HG03442 (cell line): ENCODE data around the gene PARN.

Experiments
- ATAC-seq: cut with Tn5 transposase; IDR thresholded peaks from one replicate; pipeline ENCODE4 v1.9.1; 2021; ENCODE audit warnings: mild to moderate bottlenecking, moderate library complexity; ENCODE audit not compliant: unreplicated experiment

PARN gene

DNA sequence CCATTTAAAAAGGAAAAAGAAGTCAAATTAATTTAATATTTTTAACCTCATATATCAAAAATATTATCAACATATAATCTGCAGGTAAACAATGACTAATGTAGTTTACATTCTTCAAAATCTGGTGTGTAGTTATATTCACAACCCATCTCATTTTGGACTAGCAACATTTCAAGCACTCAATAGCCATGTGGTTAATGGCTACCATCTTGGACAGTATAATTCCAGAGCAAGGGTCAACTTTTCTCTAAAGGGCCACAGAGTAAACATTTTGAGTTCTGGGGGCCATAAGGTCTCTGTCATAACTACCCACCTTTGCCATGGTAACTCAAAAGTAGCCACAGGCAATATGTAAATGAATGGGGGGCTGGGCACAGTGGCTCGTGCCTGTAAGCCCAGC lies 153.9 kb downstream of the PARN start:
- no peak for ATAC-seq

DNA sequence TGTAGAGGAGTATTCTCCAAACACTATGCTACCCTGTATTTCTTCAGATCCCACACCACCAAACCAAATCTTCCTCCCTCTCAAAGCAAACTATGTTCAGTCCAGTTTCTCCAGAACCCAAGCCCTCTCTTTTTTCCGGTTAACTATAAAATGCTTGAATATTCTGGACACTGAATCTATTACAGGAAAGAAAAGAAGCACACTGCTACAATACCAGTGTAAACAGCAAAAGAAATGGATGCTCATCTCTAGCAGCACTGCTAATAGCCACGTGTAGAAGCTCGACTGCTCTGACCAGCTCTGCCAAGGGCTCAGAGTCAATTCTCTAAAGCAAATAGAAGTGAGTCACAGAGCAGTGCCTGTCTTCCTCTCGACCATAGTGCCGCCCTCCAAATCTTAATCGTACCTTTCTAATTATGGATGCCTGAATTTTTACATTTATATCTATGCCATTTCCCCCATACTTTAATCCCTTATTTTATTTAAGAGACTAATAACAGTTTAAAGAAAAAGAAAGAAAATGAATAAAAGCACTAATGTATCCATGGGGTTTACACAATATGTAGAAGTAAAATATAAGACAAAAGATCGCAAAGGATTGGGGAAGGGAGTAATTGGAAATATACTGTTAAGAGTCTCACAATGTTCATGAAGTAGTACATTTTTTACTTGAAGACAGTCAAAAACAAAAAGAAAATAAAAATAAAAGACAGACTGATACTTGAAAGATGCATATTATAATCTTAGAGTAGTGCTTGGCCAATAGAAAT lies 154.5 kb downstream of the PARN start:
- ATAC-seq = no peak

DNA sequence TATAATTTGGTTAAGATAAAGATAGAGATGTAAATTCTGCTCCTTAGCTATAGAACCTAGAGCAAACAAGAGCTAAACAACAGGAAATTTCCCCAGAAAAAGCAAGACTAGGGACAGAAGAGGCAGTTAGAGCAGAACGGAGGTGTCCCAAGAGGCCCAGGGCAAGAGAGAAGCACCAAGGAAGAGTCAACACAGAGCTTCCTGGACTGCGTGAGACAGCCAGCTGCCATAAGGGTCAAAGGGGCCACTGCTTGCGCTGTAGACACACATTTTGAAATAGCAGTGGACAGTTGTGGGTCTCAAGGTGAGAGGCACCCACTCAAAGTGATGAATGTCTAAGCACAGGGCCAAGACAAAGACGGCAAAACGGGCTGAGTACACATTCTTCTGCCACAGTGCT lies 156.6 kb downstream of the PARN start:
- ATAC-seq = no peak

DNA sequence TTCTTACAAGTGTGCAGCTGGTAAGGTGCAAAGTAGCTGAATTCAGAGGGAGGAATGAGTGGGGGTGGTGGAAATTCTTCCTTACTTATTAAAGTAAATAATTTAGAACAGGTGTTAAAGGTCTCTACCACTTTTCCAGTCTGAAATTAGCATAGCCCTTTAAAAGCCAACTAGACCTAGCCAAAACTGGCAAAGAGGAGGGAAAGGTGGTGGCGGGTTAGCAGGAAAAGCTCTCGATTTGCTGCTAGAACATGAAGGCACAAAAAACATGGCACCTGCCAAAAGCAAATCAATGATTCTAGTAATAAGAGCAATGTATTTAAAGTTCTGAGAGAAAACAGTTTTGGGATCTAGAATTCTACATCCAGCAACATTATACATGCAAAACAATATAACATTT lies 157.7 kb downstream of the PARN start:
- ATAC-seq = no peak

DNA sequence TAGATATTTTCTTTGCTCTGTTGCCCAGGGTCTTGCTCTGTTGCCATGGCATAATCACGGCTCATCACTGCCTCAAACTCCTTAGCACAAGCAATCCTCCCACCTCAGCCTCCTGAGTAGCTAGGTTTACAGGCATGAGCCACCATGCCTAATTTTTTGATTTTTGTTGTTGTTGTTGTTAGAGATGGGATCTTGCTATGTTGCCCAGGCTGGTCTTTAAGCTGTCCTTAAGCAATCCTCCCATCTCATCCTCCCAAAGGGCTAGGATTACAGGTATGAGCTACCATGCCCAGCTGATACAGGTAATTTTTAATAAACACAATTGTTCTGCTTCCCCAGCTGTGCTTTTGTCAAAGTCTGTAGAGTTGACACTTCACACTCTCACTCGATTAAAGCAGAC lies 159.3 kb downstream of the PARN start:
- no peak for ATAC-seq

DNA sequence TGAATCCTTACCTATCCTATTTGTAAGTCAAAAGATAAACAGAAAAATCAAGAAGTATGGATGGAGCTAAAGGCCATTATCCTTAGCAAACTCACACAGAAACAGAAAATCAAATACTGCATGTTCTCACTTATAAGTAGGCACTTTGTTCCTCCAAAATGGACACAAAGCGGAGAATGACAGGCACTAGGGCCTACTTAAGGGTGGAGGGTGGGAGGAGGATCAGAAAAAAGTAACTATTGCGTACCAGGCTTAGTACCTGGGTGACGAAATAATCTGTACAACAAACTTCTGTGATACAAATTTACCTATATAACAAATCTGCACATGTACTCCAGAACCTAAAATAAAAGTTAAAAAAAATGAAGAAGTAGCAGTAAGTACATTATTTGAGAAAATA lies 164.3 kb downstream of the PARN start:
- no peak for ATAC-seq

DNA sequence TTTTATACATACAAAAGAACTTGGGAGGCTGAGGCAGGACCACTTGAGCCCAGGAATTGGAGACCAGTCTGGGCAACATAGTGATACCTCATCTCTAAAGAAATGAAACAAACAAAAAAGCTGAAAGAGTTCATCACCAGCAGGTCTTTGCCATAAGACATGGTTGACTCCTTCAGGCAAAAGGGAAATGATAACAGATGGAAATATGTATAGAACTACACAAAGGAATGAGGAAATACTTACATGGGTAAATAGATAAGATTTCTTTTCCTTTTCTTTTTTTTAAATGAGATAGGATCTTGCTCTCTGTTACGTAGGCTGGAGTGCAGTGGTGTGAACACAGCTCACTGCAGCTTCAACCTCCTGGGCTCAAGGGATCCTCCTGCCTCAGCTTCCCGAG lies 165.3 kb downstream of the PARN start:
- no peak for ATAC-seq

DNA sequence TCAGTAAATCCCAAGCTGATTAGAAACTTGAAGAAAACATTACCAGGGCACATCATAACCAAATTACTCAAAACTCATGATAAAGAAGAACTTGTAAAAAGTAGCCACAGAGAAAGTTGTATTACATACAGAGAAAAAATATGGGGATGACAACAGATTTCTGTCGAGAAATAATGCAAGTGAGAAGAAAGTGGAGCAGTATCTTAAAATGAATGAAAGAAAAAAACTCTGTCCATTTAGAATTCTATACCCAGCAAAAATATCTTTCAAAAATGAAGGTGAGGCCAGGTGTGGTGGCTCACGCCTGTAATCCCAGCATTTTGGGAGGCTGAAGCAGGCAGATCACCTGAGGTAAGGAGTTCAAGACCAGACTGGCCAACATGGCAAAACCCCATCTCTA lies 165.9 kb downstream of the PARN start:
- no peak for ATAC-seq

DNA sequence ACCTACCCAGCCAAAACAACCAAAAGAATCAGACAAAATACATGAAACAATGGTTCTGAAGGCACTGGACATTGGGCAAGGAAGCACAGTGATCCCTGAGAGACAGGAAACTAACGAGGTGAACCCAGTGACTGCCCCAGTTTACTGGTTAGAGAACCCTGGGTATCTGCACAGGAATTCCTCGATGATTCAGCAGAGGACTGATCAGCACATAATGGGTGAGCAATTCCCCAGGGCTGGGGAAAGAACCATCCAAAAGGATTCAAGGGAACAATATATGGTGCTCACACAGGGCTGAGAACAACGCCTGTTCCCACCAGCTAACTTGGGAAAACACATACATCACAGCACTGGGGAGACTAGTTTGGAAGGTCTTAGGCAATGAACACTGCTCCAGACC lies 167.2 kb downstream of the PARN start:
- ATAC-seq = no peak

DNA sequence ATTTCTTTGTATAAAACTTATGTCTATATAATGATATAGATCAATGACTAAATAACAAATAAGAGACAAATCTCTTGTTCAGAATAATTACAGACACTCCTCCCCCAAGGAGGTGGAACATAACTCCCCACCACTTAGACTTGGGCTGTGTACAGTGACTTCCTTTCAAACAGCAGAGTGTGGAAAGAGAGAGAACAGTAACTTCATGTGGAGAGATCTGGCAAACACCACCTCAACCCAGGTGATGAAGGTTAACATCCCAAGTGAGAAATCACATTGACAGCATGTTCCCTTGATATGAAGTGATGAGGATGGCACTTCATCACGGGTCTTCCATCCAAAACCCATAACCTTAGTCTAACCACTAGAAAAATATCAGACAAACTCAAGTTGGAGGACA lies 169.3 kb downstream of the PARN start:
- no peak for ATAC-seq

DNA sequence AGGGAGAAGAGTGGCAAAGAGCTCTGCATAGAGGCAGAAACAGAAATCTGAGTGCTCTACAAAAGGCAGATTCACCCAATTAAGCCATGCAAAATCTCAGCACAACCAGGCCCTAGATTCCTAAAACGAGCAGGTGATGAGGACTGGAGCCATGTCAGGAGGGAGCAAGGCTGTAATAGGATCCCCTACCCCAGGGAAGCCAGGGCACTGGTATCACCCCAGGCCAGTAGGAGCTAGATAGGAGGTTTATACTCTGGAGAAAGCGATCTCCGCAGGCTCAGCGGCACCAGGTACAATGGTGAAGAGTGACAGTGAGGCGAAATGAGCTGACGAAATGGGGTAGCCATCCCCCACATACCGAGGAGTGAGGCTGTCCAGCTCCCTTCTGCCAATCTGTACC lies 171.5 kb downstream of the PARN start:
- ATAC-seq = no peak

DNA sequence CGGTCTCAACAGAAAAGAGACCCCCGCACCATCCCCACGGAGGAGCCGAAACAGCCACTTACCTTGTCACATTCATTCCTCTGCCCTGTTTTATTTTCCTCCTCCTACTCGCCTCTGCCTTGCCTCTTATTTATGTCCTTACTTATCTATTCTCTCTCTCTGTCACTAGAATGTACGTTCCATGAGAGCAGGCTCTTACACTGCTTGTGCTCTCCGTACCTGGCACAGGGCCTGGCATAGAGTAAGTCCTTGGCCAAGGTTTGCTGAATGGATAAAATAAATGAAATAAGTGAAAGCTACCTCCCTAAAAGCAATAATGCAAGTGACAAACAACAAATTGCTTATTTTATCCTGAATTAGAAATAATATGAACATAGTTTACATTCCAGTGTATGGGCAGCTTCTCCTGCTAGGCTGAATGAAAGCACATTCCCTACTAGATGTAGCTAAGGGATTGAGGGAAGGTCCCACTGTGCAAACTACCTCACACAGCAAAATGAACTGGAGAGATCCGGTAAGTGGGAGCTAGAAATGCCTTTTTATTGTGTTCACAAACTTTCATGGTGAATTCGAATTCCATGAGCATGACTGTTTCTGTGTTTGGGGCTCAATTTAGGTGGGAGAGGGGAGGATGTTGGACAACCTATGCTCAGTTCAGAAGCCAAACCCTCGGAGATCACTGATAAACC lies 173.1 kb downstream of the PARN start:
- no peak for ATAC-seq

DNA sequence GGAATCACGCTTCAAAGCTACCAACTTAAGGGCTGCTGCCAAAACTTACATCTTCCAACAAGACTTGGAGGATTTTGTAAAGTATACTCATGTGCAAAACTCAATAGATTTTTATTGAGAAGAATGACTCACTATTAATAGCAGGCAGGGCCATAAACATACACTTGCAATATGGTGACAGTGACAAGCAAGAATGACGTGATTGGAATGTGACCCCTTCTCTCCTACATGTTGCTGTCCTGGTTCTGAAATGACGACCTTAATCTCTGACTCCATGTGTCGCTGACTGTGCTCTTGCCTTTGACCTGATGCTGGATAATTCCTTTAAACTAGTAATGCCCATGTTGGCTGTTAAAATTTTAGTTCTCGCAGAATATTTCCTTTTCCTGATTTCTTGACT lies 174.5 kb downstream of the PARN start:
- ATAC-seq = no peak

DNA sequence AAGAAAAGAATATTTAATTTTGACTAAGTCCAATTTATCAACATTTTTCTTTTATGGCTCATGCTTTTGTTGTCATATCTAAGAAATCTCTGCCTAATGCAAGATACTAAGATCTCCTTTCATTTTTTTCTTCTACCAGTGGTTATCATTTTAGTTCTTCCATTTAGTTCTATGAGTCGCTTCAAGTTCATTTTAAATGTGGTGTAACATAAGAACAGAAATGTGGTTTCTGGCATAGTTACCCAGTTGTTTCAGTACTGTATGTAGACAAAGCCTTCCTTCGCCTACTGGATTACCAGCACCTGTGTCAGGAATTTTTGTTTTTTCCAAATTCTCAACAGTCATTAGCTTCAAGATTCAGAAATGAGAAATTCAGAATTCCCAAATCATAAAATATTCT lies 175.7 kb downstream of the PARN start:
- no peak for ATAC-seq

DNA sequence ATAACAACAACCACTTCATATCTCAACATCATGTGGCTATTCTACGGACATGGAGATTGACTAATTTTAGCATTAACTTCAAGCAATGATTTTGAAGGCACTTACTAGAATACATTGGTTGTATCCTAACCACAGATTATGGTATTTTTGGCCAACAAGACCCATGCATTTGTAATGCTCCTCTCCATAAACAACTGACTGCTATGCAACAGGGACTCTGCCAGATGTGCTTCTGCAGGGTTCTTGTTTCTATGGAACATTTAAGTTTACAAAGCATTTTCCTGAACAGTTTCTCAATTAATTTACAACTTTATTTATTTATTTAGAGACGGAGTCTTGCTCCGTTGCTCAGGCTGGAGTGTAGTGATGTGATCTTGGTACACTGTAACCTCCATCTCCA lies 178.0 kb downstream of the PARN start:
- ATAC-seq = no peak

DNA sequence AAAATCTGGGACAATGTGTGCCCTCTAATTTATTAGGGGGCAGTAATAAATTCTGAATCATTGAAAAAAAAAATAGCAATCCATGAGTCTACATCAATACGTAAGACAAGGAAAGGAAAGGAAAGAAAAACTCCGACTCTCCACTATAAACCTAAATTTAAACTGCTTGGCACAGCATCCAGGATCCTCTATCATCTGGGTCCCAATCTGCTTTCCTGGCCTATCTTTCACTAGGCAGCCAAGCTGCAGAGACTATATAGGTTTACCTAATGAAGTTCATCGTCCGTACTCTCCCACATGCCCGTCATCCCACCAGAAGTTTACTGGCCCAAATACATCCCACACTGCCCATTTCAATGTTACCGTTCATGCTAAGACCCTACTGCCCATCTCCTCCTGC lies 179.2 kb downstream of the PARN start:
- no peak for ATAC-seq

DNA sequence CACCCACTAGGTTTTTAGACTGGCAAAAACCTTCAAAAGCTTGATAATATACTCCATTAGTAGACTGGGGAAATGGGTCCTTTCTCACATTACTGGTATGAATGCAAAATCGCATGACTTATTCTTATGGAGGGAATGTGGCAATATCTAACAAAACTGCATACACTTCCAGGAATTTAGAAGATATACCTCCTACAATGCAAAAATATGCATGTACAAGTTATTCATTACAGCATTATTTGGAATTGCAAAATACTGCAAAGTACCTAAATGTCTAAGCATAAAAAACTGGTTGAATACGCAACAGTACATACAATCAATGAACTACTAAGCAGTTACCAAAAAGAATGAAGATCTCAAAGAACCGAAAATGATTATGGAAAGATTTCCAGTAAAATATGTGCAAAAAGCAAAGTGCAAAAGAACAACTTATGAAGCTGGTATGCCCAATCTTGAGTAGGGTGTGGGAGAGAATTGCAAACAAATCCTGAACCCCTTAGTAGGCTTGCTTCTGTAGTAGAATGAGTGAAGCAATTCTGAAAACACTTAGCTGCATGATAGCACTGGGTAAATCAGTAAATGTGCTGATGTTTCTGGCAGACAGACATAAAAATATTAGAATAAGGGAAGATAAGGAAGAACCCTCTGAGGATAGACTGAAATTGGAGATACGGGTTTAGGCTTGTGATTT lies 180.1 kb downstream of the PARN start:
- ATAC-seq = no peak

DNA sequence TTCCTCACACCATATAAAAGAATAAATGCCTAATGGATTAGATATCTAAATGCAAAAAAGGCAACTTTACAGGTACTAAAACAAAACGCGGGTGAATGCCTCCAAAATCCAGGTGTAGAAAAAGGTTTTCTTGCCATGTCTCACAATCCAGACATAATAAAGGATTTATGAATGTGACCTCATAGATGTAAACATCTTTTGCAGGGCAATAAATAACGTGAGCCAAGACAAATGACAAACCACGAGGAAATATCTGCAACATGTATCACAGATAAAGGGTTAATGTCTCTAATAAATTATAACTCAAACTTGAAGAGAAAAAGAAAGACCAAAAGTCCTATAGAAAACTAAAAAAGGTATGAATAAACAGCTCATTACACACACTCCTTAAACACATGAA lies 180.7 kb downstream of the PARN start:
- no peak for ATAC-seq

DNA sequence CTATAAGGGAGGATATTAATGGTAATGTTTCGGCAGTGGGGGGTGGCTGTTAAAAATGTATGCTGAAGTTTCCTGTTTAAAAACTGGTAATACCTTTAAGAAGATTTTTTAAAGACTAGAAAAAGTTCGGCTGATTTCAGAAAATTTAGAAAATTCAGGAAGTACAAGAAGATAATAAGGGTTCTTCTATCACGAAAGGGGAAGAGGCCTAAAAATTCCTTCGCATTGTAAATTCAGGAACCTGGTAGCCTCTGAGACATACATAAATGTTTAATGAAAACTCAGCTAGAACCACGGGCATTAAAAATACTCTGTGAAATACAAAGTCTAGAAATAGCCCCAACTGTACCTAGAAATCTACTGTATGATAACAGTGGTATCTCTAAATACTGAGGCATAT lies 181.2 kb downstream of the PARN start:
- no peak for ATAC-seq

DNA sequence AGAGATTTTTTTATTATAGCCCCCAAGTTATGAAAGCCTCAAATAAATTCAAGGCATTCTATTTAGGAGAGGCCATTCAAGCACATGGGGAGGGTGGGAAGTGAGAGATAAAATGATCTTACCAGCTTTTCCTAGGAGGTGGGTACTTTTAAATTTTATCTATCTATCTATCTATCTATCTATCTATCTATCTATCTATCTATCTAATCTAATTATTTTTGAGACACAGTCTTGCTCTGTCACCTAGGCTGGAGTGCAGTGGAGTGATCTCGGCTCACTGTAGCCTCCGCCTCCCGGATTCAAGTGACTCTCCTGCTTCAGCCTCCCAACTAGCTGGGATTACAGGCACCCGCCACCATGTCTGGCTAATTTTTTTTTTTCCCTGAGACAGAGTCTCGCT lies 182.3 kb downstream of the PARN start:
- no peak for ATAC-seq

DNA sequence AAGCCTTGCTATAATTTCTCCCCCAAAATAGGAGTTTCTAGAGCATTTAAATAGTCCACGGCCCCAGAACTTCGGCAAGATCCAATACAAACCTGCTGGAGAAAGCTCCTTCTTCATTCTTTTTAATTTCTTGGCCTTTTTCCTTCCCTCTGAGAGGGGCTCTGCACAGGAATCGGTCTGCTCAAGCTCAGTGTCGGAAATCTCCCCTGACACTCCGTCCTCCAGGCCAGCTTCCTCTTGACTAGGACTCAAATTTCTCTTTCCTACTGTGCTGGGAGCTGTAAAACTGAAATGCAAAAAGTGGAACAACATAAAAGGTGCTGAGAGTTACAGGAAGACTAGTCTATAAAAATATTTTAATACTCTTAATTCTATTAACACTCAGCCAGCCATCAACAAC lies 183.3 kb downstream of the PARN start:
- no peak for ATAC-seq
